Right lobe of liver (tissue), 6 donors: ENCODE measurements around the gene TICRR. TPM values are rescaled to one million over a fixed set of nuclear protein-coding genes. Genes with fewer than 3 reads are reported as not detected.

Experiments
- ATAC-seq, 4 donors: fragments of 200-7000 bp; cut with Tn5 transposase; one replicate each; pipeline ENCODE4 v1.9.1; 2020; ENCODE audit warnings: mild to moderate bottlenecking in 4 of 4, moderate library complexity in 4 of 4
- DNase-seq, 3 donors: peaks; one replicate each; pipeline ENCODE4 v3.0.0-alpha.2; 2020
- H3K27ac ChIP-seq, 3 donors: fragments of 200-600 bp; one replicate each; pipeline ENCODE4 v1.8.0; 2022
- H3K27me3 ChIP-seq, 2 donors: fragments of 200-600 bp; one replicate each; pipeline ENCODE4 v1.8.0; 2022
- H3K36me3 ChIP-seq, 4 donors: fragments of 200-600 bp; sonication (generic) in 1 of 4; one replicate each; pipeline versions ENCODE4 v1.5.1 to v1.8.0; 2017 to 2022; ENCODE audit warnings: control low read depth in 1 of 4
- H3K4me1 ChIP-seq, 4 donors: fragments of 200-600 bp; sonication (generic) in 1 of 4; one replicate each; pipeline versions ENCODE4 v1.5.1 to v1.8.0; 2017 to 2022; ENCODE audit warnings: control low read depth in 1 of 4
- H3K4me3 ChIP-seq, 3 donors: fragments of 200-600 bp; one replicate each; pipeline ENCODE4 v1.8.0; 2022
- H3K9me3 ChIP-seq, 4 donors: fragments of 200-600 bp; sonication (generic) in 1 of 4; one replicate each; pipeline versions ENCODE4 v1.5.1 to v1.8.0; 2017 to 2022; ENCODE audit warnings: control low read depth in 1 of 4
- POLR2A ChIP-seq: fragments of 450-650 bp; IDR thresholded peaks from one replicate; pipeline ENCODE4 v1.6.1; 2017; ENCODE audit warnings: antibody characterized with exemption, mild to moderate bottlenecking
- WGBS: methylation state at CpG from one replicate; pipeline ENCODE4 v1.1.6; 2018; ENCODE audit warnings: low coverage, low lambda C conversion rate; ENCODE audit not compliant: insufficient coverage; ENCODE audit errors: missing lambda C conversion rate; 5-methylcytosine and 5-hydroxymethylcytosine counted together
- intact Hi-C, 2 donors: fragments of 100-400 bp; cut with DNase I; formaldehyde crosslinking; loops; one replicate each; pipeline versions ENCODE4 v1.11.2 to v1.14.1; 2022
- total RNA-seq, 6 experiments: library from RNA; depleted of rRNA in 2 of 6; stranded (reverse); fragments of >200 nt in 2 of 6; fragmentation: NEBNext Ultra II Directional in 3 of 6; extraction: Animal tissue kit (Norgen Biotek cat#: 25700) in 3 of 6; gene quantifications; one replicate each; pipeline versions ENCODE4 v1.1.0 to v1.2.4, GENCODE V29; 2016 to 2023
- TF ChIP-seq, protein P1 (sequence below), 4 donors: fragments of 200-600 bp in 3 of 4; fragments of 450-650 bp in 1 of 4; IDR thresholded peaks; one replicate each; pipeline versions ENCODE4 v1.5.1 to v1.8.0; 2016 to 2022; ENCODE audit warnings: antibody characterized with exemption in 4 of 4, mild to moderate bottlenecking in 2 of 4
- donor health status: DM: no; HTN: yes; CAD: no.
- donor health status: DM: no; HTN: no; CAD: no.
- donor health status: DM: no; HTN: no; CAD: no.
- donor health status: DM: no; HTN: yes; CAD: no.
- donor health status: DM: no; HTN: yes; CAD: no.

TICRR gene
- total RNA-seq, 6 experiments from 2014 or later = 0.05 to 1.1 (median 0.24) TPM; not detected in 1

DNA sequence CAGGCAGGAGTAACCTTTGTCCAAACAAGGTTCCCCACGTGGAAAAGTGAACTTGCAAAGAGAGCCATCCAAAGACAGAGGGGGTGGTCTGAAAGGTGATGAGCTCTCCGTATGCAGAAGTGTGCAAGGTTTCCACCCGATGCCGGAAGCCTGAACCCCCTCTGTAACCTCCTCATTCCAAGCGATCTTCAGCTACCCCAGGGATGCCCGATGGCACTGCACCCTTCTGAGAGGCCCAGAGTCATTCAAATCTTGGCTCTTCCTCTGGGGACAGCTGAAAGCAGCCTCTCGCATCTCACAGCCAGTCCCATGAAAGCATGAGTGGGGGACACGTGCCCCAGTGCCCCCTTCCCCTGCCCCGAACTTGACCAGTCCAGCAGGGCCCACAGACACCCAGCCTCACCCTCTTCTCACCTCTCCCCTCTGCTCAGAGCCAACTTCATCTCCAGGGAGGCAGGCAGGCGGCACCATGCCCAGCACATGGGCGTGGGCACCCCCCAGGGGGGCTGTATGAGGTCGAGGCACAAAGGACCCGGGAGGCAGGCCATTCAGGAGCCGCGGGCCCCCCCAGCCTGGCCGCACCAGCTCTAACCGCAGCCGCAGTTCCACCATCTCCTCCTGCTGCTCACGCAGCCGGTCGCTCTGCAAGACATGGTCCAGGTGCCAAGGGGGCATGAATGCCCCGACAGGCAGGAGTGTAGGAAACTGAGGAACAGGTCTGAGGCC, 71.3 kb downstream of the TICRR start:
- intact Hi-C loops = no loop called here
- H3K9me3 ChIP-seq = no peaks in the 10 kb centered on the region
- 58% methylated on average over 3 of the region's 22 CpGs for WGBS
- peaks cover 0 to 5% (median 0%) of the 10 kb centered on the region in 4 donors for H3K4me1 ChIP-seq
- H3K27ac ChIP-seq = no peak overlapping the region
- H3K4me3 ChIP-seq = no peak overlapping the region
- no peaks in the 10 kb centered on the region for H3K27me3 ChIP-seq
- ATAC-seq (peak in 1 of 4 donors; percentile 23), DNase-seq (no peak)
- no peak for TF ChIP-seq POLR2A
- TF ChIP-seq, protein P1, sequence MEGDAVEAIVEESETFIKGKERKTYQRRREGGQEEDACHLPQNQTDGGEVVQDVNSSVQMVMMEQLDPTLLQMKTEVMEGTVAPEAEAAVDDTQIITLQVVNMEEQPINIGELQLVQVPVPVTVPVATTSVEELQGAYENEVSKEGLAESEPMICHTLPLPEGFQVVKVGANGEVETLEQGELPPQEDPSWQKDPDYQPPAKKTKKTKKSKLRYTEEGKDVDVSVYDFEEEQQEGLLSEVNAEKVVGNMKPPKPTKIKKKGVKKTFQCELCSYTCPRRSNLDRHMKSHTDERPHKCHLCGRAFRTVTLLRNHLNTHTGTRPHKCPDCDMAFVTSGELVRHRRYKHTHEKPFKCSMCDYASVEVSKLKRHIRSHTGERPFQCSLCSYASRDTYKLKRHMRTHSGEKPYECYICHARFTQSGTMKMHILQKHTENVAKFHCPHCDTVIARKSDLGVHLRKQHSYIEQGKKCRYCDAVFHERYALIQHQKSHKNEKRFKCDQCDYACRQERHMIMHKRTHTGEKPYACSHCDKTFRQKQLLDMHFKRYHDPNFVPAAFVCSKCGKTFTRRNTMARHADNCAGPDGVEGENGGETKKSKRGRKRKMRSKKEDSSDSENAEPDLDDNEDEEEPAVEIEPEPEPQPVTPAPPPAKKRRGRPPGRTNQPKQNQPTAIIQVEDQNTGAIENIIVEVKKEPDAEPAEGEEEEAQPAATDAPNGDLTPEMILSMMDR (IDR thresholded peaks at IDR 0.05) = no peak
- no peaks in the 10 kb centered on the region for H3K36me3 ChIP-seq

DNA sequence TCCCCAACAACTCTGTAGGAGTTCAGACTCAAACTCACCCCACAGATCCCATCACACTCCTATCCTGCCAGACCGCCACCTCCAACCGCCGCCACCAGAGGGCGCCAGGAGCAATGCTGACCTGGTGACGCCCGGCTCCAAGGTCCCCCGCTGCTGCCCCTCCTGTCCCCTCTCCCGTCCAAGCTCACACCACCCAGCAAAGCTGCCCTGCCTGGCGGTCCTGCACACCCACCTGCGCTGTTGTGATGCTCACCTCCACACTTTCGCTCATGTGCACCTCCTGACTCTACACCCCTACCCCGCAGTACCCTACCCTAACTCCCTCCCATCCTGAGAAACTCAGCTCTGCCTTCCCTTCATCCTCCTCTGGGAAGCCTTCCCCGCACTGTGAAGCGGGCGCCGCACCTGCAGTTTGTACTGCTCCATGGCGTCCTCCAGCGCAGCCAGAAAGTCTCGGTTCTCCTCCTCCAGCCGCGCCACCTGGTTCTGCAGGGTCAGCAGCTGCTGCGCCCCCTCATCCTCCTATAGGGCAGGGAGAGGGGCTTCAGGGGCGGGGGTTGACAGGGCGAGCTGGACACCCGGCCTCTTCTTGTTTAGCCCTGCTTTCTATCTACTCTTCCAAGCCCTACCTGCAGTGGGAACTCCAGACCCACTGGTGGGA, 72.1 kb downstream of the TICRR start:
- Histone ChIP-seq H3K9me3 (no peaks in the 10 kb centered on the region), H3K27me3 (no peaks in the 10 kb centered on the region), H3K27ac (no peak overlapping the region), H3K4me1 (peaks cover 0 to 1% (median 0%) of the 10 kb centered on the region in 4 donors), H3K4me3 (no peak overlapping the region), H3K36me3 (no peaks in the 10 kb centered on the region)
- 45% methylated on average over 25 of the region's 25 CpGs for WGBS
- intact Hi-C loops = no loop called here
- DNase-seq = peak; percentile 78 to 84 (median 80)
- ATAC-seq = peak; percentile 82 to 93 (median 92)
- no peak for TF ChIP-seq POLR2A
- TF ChIP-seq, protein P1 (IDR thresholded peaks at IDR 0.05) = peak; percentile 78 to 90 (median 86)

DNA sequence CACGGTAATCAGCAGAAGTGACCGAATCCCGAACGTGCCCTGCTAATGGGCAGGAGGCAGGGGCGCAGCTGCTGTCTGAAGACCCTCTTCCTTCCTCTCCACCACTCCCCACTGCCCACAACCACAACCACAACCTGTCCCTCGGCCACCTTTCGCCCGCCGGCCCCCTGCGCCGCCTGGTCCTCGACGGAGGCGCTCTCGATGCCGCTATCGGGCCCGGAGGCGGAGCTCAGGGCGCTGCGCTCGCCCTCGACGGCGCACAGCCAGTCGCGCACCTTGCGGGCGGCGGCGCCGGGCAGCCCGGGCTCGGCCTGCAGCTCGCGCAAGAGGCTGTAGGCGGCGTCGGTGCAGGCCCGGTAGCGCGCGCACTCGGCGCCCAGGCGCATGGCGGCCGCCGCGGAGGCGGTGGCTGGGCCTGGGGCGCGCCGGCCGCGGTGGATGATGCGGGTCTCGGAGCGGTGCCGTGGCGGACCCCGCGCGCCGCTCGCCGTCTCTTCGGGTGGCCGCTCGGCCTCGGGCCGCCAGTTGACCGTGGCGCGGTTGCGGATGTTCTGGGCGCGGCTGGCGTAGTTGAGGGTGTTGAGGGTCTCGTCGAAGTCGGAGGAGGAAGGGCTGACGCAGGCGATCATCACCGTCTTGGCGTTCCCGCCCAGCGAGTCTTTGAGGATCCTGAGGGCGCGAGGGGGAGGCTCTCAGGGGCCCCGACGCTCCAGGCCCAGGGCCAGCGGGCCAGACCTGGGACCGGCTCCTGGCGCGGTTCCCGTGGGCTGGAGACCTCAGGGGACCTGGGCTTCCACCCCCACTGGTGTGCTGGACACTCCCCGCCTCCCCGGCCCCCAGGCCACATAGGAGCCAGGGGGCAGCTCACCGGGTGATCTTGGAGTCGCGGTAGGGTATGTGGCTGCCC, 73.1 kb downstream of the TICRR start:
- no peak for ATAC-seq
- H3K27ac ChIP-seq = no peak overlapping the region
- no peaks in the 10 kb centered on the region for H3K9me3 ChIP-seq
- no peak overlapping the region for H3K4me3 ChIP-seq
- H3K36me3 ChIP-seq = no peaks in the 10 kb centered on the region
- no peak for DNase-seq
- intact Hi-C loops = no loop called here
- no peaks in the 10 kb centered on the region for H3K4me1 ChIP-seq
- TF ChIP-seq POLR2A = no peak
- TF ChIP-seq, protein P1 (IDR thresholded peaks at IDR 0.05) = no peak
- no peaks in the 10 kb centered on the region for H3K27me3 ChIP-seq
- WGBS = 81% methylated on average over 20 of the region's 102 CpGs

DNA sequence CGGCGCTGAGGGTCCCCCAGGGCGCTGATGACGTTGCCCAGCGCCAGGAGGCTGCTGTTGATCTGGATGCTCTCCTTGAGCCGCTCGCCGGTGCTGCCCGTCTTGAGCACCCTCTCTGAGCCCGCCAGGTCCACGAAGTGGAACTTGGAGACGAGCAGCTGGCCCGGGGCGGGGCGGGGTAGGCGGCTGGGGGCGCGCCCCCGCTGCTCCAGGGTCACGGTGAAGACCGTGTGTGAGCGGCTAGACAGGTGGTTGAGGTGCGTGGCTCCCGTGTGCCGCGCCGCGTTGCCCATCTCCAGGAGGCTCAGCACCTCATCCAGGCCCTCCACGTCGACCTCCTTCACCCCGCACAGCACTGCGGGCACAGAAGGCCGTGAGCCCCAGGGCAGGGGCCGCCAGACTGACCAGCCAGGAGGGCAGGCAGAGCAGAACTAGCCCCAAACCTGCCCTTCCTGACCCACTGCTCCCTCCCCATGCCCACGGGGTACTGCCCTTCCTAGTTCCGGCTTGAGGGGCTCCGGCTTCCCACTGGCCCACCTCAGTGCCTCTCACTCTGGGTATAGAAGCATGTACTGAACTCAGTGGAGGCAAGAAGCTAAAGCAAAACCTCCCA, 73.8 kb downstream of the TICRR start:
- ATAC-seq = no peak
- TF ChIP-seq POLR2A = no peak
- TF ChIP-seq, protein P1 (IDR thresholded peaks at IDR 0.05) = no peak
- H3K27ac ChIP-seq = no peak overlapping the region

More for the DNA sequence above, 73.8 kb downstream of the TICRR start:
- no peak for DNase-seq
- no CpG with 5 or more reads among the region's 37 CpGs for WGBS
- Histone ChIP-seq H3K4me1 (no peaks in the 10 kb centered on the region), H3K4me3 (no peak overlapping the region), H3K36me3 (no peaks in the 10 kb centered on the region), H3K27me3 (no peaks in the 10 kb centered on the region), H3K9me3 (no peaks in the 10 kb centered on the region)
- intact Hi-C loops = no loop called here
